HUES64 (cell line): ENCODE measurements around the gene PYGM.

Experiments used
- H3K27ac ChIP-seq: 2 replicates; pipeline ENCODE4 v1.7.0; 2013; ENCODE audit warnings: low read depth, low read length, inconsistent platforms
- H3K27me3 ChIP-seq: 2 replicates; pipeline ENCODE4 v1.6.1; 2013; ENCODE audit warnings: mild to moderate bottlenecking, low read length; ENCODE audit not compliant: insufficient read depth
- H3K36me3 ChIP-seq: 2 replicates; pipeline ENCODE4 v1.6.1; 2013; ENCODE audit warnings: mild to moderate bottlenecking, low read length; ENCODE audit not compliant: insufficient read depth
- H3K4me1 ChIP-seq: 2 replicates; pipeline ENCODE4 v1.6.1; 2013; ENCODE audit warnings: mild to moderate bottlenecking, low read length, moderate library complexity; ENCODE audit not compliant: insufficient read depth
- H3K4me3 ChIP-seq: 2 replicates; pipeline ENCODE4 v1.5.1; 2013; ENCODE audit warnings: mild to moderate bottlenecking, low read length, moderate library complexity
- H3K9ac ChIP-seq: 2 replicates; pipeline ENCODE4 v1.6.1; 2013; ENCODE audit warnings: mild to moderate bottlenecking, low read depth, low read length
- H3K9me3 ChIP-seq: 2 replicates; pipeline ENCODE4 v1.6.1; 2013; ENCODE audit warnings: low read depth, low read length; ENCODE audit not compliant: insufficient read depth
- WGBS: fragments of 150-250, 120-280 bp; methylation state at CpG from one replicate; pipeline ENCODE4 v1.1.7; 2013; ENCODE audit warnings: missing lambda C conversion rate; 5-methylcytosine and 5-hydroxymethylcytosine counted together

Gene PYGM

GRCh38 chr11:64800303-64801157, 40.8 kb upstream of the PYGM start:
- no peak overlapping the region for H3K9ac ChIP-seq
- no peaks in the 10 kb centered on the region for H3K9me3 ChIP-seq
- H3K4me1 ChIP-seq, result peaks cover 5% of the 10 kb centered on the region; the same call in 1 of the 2 replicates
- peaks cover 13% of the 10 kb centered on the region; the same call in 1 of the 2 replicates for H3K36me3 ChIP-seq
- 93% methylated on average over 26 of the region's 26 CpGs for WGBS
- no peak overlapping the region for H3K4me3 ChIP-seq
- no peak overlapping the region for H3K27ac ChIP-seq
- H3K27me3 ChIP-seq, result no peaks in the 10 kb centered on the region

- 92% methylated on average over 14 of the region's 14 CpGs for WGBS
- no peaks in the 10 kb centered on the region for H3K27me3 ChIP-seq
- no peaks in the 10 kb centered on the region for H3K9me3 ChIP-seq
- H3K4me1 ChIP-seq, result peaks cover 5% of the 10 kb centered on the region; the same call in 1 of the 2 replicates
- H3K4me3 ChIP-seq, result no peak overlapping the region
- H3K27ac ChIP-seq, result no peak overlapping the region
- peaks cover 7% of the 10 kb centered on the region; the same call in 1 of the 2 replicates for H3K36me3 ChIP-seq
- no peak overlapping the region for H3K9ac ChIP-seq
Measured at GRCh38 chr11:64799623-64800302, 40.0 kb upstream of the PYGM start.

- H3K36me3 ChIP-seq, result 0 out of 2 replicates have a peak, but pooled peaks cover 3% of the 10 kb centered on the region
- H3K4me1 ChIP-seq, result peaks cover 4% of the 10 kb centered on the region; the same call in 1 of the 2 replicates
- H3K4me3 ChIP-seq, result no peak overlapping the region
- no peaks in the 10 kb centered on the region for H3K27me3 ChIP-seq
- H3K9me3 ChIP-seq, result no peaks in the 10 kb centered on the region
- H3K27ac ChIP-seq, result no peak overlapping the region
- 91% methylated on average over 7 of the region's 7 CpGs for WGBS
- H3K9ac ChIP-seq, result no peak overlapping the region
Measured at GRCh38 chr11:64799256-64799622, 39.5 kb upstream of the PYGM start.

GRCh38 chr11:64796757-64797541, 37.2 kb upstream of the PYGM start:
- Histone ChIP-seq H3K27me3 (no peaks in the 10 kb centered on the region), H3K4me1 (no peaks in the 10 kb centered on the region), H3K9ac (no peak overlapping the region), H3K36me3 (0 out of 2 replicates have a peak, but pooled peaks cover 3% of the 10 kb centered on the region), H3K4me3 (no peak overlapping the region), H3K9me3 (no peaks in the 10 kb centered on the region), H3K27ac (no peak overlapping the region)
- 94% methylated on average over 17 of the region's 19 CpGs for WGBS

GRCh38 chr11:64796047-64796756, 36.4 kb upstream of the PYGM start:
- Histone ChIP-seq H3K27ac (no peak overlapping the region), H3K9me3 (no peaks in the 10 kb centered on the region), H3K4me3 (no peak overlapping the region), H3K9ac (no peak overlapping the region), H3K36me3 (0 out of 2 replicates have a peak, but pooled peaks cover 3% of the 10 kb centered on the region), H3K27me3 (no peaks in the 10 kb centered on the region), H3K4me1 (no peaks in the 10 kb centered on the region)
- WGBS, result 94% methylated on average over 19 of the region's 19 CpGs

- Histone ChIP-seq H3K4me3 (no peak overlapping the region), H3K9me3 (no peaks in the 10 kb centered on the region), H3K36me3 (peaks cover 4% of the 10 kb centered on the region; the same call in 1 of the 2 replicates), H3K27ac (no peak overlapping the region), H3K4me1 (no peaks in the 10 kb centered on the region), H3K9ac (no peak overlapping the region), H3K27me3 (no peaks in the 10 kb centered on the region)
- WGBS, result 92% methylated on average over 10 of the region's 10 CpGs
Measured at GRCh38 chr11:64794526-64794925, 34.8 kb upstream of the PYGM start.

- no peak overlapping the region for H3K9ac ChIP-seq
- H3K9me3 ChIP-seq, result no peaks in the 10 kb centered on the region
- no peaks in the 10 kb centered on the region for H3K27me3 ChIP-seq
- H3K4me3 ChIP-seq, result no peak overlapping the region
- peaks cover 10% of the 10 kb centered on the region; the same call in 1 of the 2 replicates for H3K36me3 ChIP-seq
- H3K4me1 ChIP-seq, result no peaks in the 10 kb centered on the region
- no peak overlapping the region for H3K27ac ChIP-seq
- 94% methylated on average over 10 of the region's 11 CpGs for WGBS
Measured at GRCh38 chr11:64793271-64794160, 33.7 kb upstream of the PYGM start.

GRCh38 chr11:64792482-64792881, 32.7 kb upstream of the PYGM start:
- Histone ChIP-seq H3K36me3 (peaks cover 10% of the 10 kb centered on the region; the same call in 1 of the 2 replicates), H3K27me3 (no peaks in the 10 kb centered on the region), H3K9ac (no peak overlapping the region), H3K4me1 (no peaks in the 10 kb centered on the region), H3K4me3 (no peak overlapping the region), H3K27ac (no peak overlapping the region), H3K9me3 (no peaks in the 10 kb centered on the region)
- WGBS, result 92% methylated on average over 4 of the region's 4 CpGs

- Histone ChIP-seq H3K9ac (no peak overlapping the region), H3K4me3 (no peak overlapping the region), H3K36me3 (peaks cover 6% of the 10 kb centered on the region; the same call in 1 of the 2 replicates), H3K27ac (no peak overlapping the region), H3K9me3 (no peaks in the 10 kb centered on the region), H3K27me3 (no peaks in the 10 kb centered on the region), H3K4me1 (no peaks in the 10 kb centered on the region)
- 96% methylated on average over 14 of the region's 14 CpGs for WGBS
Measured at GRCh38 chr11:64791781-64792291, 32.1 kb upstream of the PYGM start.
